Upper lobe of left lung (tissue), 6 donors: ENCODE data around the gene TTLL6. TPM values are rescaled to one million over a fixed set of nuclear protein-coding genes. Genes with fewer than 3 reads are reported as not detected.

Experiments
- ATAC-seq, 2 donors: fragments of 200-7000 bp; cut with Tn5 transposase; one replicate each; pipeline ENCODE4 v1.9.1; 2022; ENCODE audit warnings: mild to moderate bottlenecking in 2 of 2, moderate library complexity in 2 of 2; ENCODE audit not compliant: low FRiP score in 2 of 2
- DNase-seq, 2 donors: peaks; one replicate each; pipeline ENCODE4 v3.0.0-alpha.2; 2019 to 2020
- H3K27ac ChIP-seq, 4 donors: fragments of 200-600 bp; sonication (generic); one replicate each; pipeline ENCODE4 v1.5.1; 2016 to 2019
- H3K27me3 ChIP-seq, 4 donors: fragments of 200-600 bp; sonication (generic); one replicate each; pipeline ENCODE4 v1.5.1; 2017 to 2019
- H3K36me3 ChIP-seq, 4 donors: fragments of 200-600 bp; sonication (generic); one replicate each; pipeline ENCODE4 v1.5.1; 2016 to 2019
- H3K4me1 ChIP-seq, 4 donors: fragments of 200-600 bp; sonication (generic); one replicate each; pipeline ENCODE4 v1.5.1; 2018 to 2019
- H3K4me3 ChIP-seq, 4 donors: fragments of 200-600 bp; sonication (generic); one replicate each; pipeline ENCODE4 v1.5.1; 2017 to 2019; ENCODE audit warnings: mild to moderate bottlenecking in 2 of 4, moderate library complexity in 1 of 4
- H3K9me3 ChIP-seq, 4 donors: fragments of 200-600 bp; sonication (generic); one replicate each; pipeline ENCODE4 v1.5.1; 2018 to 2019
- EP300 ChIP-seq, 4 donors: sonication (generic); formaldehyde crosslinking; IDR thresholded peaks; one replicate each; pipeline ENCODE4 v1.5.1; 2017; ENCODE audit warnings: antibody characterized with exemption in 4 of 4, control low read depth in 2 of 4
- POLR2A ChIP-seq, 4 donors: fragments of 450-650 bp; IDR thresholded peaks; one replicate each; pipeline ENCODE4 v1.5.1; 2016 to 2017; ENCODE audit warnings: antibody characterized with exemption in 4 of 4, mild to moderate bottlenecking in 2 of 4
- POLR2AphosphoS5 ChIP-seq, 2 donors: sonication (generic); formaldehyde crosslinking; IDR thresholded peaks; one replicate each; pipeline ENCODE4 v1.5.1; 2017; ENCODE audit warnings: antibody characterized with exemption in 2 of 2
- WGBS, 2 donors: methylation state at CpG; one replicate each; pipeline ENCODE4 v1.1.5; 2017 to 2018; 5-methylcytosine and 5-hydroxymethylcytosine counted together
- small RNA-seq, 4 donors: library from RNA; depleted of rRNA; stranded (forward); fragments of <200 nt; gene quantifications; one replicate each; pipeline ENCODE3, GENCODE V24; 2016
- total RNA-seq, 6 donors: library from RNA; depleted of rRNA in 4 of 6; stranded (reverse); fragments of >200 nt in 4 of 6; gene quantifications; one replicate each; pipeline versions ENCODE4 v1.1.0 to v1.2.1, GENCODE V29; 2016 to 2021
- TF ChIP-seq, protein P1 (sequence below), 6 experiments: fragments of 450-650 bp in 4 of 6; fragments of 200-600 bp in 2 of 6; sonication (generic) in 2 of 6; IDR thresholded peaks; one replicate each; pipeline ENCODE4 v1.5.1; 2016 to 2019; ENCODE audit warnings: antibody characterized with exemption in 6 of 6
- donor health status: DM: no; HTN: no; CAD: no; lungs with moderate emphysema.
- donor health status: DM: no; HTN: yes; CAD: no; lungs with severe emphysema.

Gene TTLL6
- total RNA-seq, 6 donors from 2014 or later = 0.69 to 12.1 (median 1.5) TPM

DNA sequence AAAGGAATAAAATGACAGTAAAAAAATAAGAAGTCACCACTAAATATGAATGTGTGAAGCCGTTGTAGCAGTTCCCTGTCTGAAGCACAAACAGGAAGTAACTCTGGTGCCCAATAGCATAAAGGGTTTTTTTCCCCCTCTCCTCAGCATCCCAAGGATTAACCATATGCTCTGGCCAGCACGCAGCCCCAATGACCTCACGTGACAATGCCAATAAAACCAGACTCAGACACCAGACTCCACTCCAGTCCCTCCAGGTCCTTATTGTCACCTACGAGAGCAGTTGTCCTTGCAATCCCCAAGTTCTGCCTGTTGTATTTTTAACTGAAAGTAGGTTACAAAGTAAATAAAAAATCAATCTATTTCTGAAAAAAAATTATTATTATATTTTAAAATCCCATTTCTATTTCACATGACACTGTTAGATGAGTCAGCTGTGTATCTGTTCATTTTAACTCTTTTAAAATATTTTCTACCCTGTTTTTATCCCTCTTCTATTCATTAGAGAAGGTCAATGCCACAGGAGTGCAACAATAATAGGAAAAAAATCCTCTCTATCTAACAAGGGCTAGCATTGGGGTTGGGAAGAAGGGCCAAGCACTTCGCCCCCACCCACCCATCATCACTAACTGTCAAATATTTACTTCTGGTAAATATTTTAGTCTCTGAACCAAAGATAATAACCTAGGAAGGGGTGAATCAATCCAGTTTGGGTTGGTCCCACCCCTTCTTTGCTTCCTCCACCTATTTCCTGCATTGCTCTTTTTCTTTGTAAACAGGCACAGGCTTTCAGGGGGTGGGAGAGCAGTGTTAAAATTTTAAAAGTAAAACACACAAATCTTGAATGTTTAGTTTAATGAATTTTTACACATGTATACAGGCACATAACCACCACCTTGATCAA, 101.3 kb downstream of the TTLL6 start:
- WGBS, 2 donors = 46 to 49% methylated on average over 5 of the region's 5 CpGs
- no peaks in the 10 kb centered on the region for H3K9me3 ChIP-seq
- peaks cover 6 to 12% (median 9%) of the 10 kb centered on the region in 4 donors for H3K4me1 ChIP-seq
- no peak for TF ChIP-seq POLR2A (IDR thresholded peaks at IDR 0.05)
- TF ChIP-seq EP300 (IDR thresholded peaks at IDR 0.05) = no peak
- no peak for TF ChIP-seq POLR2AphosphoS5 (IDR thresholded peaks at IDR 0.05)
- TF ChIP-seq, protein P1, sequence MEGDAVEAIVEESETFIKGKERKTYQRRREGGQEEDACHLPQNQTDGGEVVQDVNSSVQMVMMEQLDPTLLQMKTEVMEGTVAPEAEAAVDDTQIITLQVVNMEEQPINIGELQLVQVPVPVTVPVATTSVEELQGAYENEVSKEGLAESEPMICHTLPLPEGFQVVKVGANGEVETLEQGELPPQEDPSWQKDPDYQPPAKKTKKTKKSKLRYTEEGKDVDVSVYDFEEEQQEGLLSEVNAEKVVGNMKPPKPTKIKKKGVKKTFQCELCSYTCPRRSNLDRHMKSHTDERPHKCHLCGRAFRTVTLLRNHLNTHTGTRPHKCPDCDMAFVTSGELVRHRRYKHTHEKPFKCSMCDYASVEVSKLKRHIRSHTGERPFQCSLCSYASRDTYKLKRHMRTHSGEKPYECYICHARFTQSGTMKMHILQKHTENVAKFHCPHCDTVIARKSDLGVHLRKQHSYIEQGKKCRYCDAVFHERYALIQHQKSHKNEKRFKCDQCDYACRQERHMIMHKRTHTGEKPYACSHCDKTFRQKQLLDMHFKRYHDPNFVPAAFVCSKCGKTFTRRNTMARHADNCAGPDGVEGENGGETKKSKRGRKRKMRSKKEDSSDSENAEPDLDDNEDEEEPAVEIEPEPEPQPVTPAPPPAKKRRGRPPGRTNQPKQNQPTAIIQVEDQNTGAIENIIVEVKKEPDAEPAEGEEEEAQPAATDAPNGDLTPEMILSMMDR (IDR thresholded peaks at IDR 0.05) = no peak
- H3K4me3 ChIP-seq = no peak overlapping the region
- DNase-seq = no peak
- H3K27me3 ChIP-seq = peaks cover 0 to 50% (median 25%) of the 10 kb centered on the region in 4 donors
- no peak overlapping the region for H3K27ac ChIP-seq
- ATAC-seq = no peak
- H3K36me3 ChIP-seq = no peaks in the 10 kb centered on the region

Small RNA genes lying within 50 kb of the gene (small RNA-seq; reads per million reads assigned to genes)
- gene COX6B1P2 (0 reads per million in 4 donors), gene MIR3185 (0 reads per million in 4 donors), gene RF02132 (0 reads per million in 4 donors), gene RF02133 (0 reads per million in 4 donors), gene RN7SL125P (0 reads per million in 4 donors)

Other genes starting within 250 kb of the TTLL6 start
- 1 to 10 TPM in 4 of 6 donors, under 1 TPM in 2; 0.61 to 5.6 (median 2.0) TPM for gene HOXB4, start 238.9 kb downstream of the TTLL6 start, total RNA-seq
- gene HOXB3, start 227.0 kb downstream of the TTLL6 start, total RNA-seq = 10 to 100 TPM in 2 of 6 donors, 1 to 10 TPM in 4; 2.9 to 12.6 (median 7.9) TPM
- 1 to 10 TPM in 4 of 6 donors, under 1 TPM in 2; 0.39 to 5.0 (median 1.5) TPM for gene HOXB5, start 223.4 kb downstream of the TTLL6 start, total RNA-seq
- gene HOXB6, start 212.2 kb downstream of the TTLL6 start, total RNA-seq = 10 to 100 TPM in 2 of 6 donors, 1 to 10 TPM in 4; 1.1 to 11.3 (median 7.0) TPM
- 1 to 10 TPM in 5 of 6 donors, not detected in 1; 1.1 to 3.7 (median 1.3) TPM for gene HOXB7, start 206.2 kb downstream of the TTLL6 start, total RNA-seq
- under 1 TPM in 2 of 6 donors, not detected in 4; 0.23 to 0.27 TPM for gene HOXB8, start 201.9 kb downstream of the TTLL6 start, total RNA-seq
- gene HOXB9, start 190.9 kb downstream of the TTLL6 start, total RNA-seq = under 1 TPM in 3 of 6 donors, not detected in 3; 0.20 to 0.30 (median 0.29) TPM
- not detected for gene PRAC1, start 94.7 kb downstream of the TTLL6 start, total RNA-seq
- not detected for gene PRAC2, start 94.0 kb downstream of the TTLL6 start, total RNA-seq
- not detected for gene HOXB13, start 88.5 kb downstream of the TTLL6 start, total RNA-seq
- 100 to 1,000 TPM; 123 to 330 (median 180) TPM for gene CALCOCO2, start 13.8 kb upstream of the TTLL6 start, total RNA-seq
- gene ATP5MC1, start 75.6 kb upstream of the TTLL6 start, total RNA-seq = 10 to 100 TPM; 11.5 to 55.3 (median 43.6) TPM
- 10 to 100 TPM; 38.6 to 79.6 (median 60.7) TPM for gene UBE2Z, start 91.2 kb upstream of the TTLL6 start, total RNA-seq
- 100 to 1,000 TPM in 2 of 6 donors, 10 to 100 TPM in 4; 76.5 to 110 (median 89.7) TPM for gene SNF8, start 127.6 kb upstream of the TTLL6 start, total RNA-seq
- gene GIP, start 151.4 kb upstream of the TTLL6 start, total RNA-seq = not detected
- 1 to 10 TPM in 2 of 6 donors, not detected in 4; 1.3 to 1.4 TPM for gene IGF2BP1, start 180.2 kb upstream of the TTLL6 start, total RNA-seq